ENCODE results near the gene TMBIM6.

GRCh38 chr12:49777341-49777740 is 36.0 kb downstream of the TMBIM6 start:
- TF ChIP-seq ZNF114 (tag by site-specific recombination; IDR thresholded peaks at IDR 0.05): no peak
- no peak for TF ChIP-seq CTCF (tag by site-specific recombination; IDR thresholded peaks at IDR 0.05)
- TF ChIP-seq YY1 (tag by site-specific recombination; IDR thresholded peaks at IDR 0.05): no peak
- TF ChIP-seq, protein P1, sequence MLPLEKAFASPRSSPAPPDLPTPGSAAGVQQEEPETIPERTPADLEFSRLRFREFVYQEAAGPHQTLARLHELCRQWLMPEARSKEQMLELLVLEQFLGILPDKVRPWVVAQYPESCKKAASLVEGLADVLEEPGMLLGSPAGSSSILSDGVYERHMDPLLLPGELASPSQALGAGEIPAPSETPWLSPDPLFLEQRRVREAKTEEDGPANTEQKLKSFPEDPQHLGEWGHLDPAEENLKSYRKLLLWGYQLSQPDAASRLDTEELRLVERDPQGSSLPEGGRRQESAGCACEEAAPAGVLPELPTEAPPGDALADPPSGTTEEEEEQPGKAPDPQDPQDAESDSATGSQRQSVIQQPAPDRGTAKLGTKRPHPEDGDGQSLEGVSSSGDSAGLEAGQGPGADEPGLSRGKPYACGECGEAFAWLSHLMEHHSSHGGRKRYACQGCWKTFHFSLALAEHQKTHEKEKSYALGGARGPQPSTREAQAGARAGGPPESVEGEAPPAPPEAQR (tag by site-specific recombination; IDR thresholded peaks at IDR 0.05): no peak
- TF ChIP-seq PRDM6 (tag by site-specific recombination; IDR thresholded peaks at IDR 0.05): no peak
- no peak for TF ChIP-seq ZNF335 (tag by site-specific recombination; conservative IDR thresholded peaks at IDR 0.05)
- TF ChIP-seq ZNF292 (tag by site-specific recombination; IDR thresholded peaks at IDR 0.05; ENCODE audit: borderline replicate concordance, low read depth): no peak
- TF ChIP-seq KLF1 (tag by site-specific recombination; IDR thresholded peaks at IDR 0.05): no peak
